ENCODE measurements around the gene HOXA6.

The HOXA6 gene

DNA sequence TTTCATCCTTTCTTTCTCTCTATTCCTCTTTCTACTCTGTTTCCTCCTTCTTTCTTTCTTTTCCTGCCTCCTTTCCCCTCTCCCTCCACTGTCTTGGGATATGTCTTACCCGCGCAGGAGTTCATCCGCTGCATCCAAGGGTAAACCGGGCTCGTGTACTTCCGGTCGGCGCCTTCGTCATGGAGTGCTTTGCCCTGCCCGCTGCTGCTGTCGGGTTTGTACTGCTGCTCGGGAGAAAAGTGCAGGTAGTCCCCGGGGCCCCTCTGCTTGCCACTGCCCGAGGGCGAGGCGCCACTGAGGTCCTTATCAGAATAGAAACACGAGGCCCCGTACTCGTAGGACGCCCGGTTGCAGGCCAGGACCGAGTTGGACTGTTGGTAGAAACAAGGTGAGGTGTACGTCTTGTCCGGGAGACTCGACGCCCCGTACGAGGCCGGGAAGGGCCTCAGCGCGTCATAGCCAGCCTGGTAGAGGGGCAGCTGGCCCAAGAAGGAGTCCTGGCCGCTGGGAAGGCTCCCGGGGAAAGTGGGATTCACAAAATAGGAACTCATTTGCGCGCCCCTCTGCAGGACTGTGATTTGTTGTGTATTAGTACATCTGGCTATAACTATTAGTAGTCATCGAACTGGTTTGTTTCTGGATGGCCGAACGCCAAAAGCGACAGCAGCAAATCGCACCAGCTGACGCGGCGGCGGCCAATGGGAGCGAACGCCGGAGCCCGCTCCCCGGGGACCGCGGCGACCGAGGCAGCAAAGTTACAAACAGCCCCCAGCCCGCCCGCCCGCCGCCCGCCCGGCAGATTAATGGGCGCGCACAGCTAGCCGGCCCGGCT is at the start of gene HOXA6:
TSS of gene HOXA6 (minus strand) at position 576 of the 832 bp plus-strand sequence. CDS start at position 551, 25 bp downstream.
- no peak for DNase-seq (ENCODE audit: low read depth)

DNA sequence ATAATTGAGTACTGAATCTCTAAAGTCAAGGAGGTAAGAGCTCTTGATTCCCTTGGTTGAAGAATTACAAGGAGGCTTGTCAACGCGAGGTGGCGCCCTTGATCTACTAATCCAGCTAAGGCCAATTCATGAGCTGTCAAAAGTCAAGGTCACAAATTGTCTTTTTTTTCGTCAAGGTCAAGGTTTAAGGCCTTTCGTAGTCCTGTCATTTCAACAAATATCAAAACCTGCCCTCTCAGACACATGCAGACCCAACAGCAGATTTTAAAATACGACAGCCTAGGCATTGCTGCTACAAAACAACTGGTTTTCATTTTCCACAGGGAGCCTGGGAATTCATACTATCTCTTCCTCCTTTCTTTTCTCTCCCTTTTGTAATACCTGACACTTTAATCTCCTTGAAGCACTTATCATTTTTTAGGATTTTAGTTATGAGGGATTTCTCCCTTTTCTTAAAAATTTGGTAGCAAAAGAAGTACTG is 48.8 kb upstream of the HOXA6 start:
- DNase-seq (ENCODE audit: low read depth) = peak; percentile 78

- no peak for DNase-seq (ENCODE audit: low read depth)
These were observed 47.3 kb upstream of the HOXA6 start for GRCh38 chr7:27194686-27195379.

DNA sequence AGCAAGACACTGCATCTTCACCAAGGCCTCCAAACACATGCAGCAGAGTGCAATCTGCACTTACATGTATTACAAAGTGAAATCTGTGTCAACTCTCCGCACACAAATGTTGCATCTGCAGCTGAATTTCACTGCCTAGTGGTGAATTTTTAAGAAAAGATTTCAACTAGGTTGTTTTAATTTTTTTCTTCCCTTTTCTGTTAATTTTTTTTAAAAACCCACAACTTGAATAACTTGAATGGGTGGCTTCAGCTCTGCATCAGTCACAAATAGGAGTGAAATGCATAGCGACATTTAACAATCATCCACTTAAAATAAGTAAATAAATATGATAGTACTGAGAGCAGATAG is 46.4 kb upstream of the HOXA6 start:
- DNase-seq (ENCODE audit: low read depth) = no peak

GRCh38 chr7:27193335-27194001 is 45.9 kb upstream of the HOXA6 start:
- no peak for DNase-seq (ENCODE audit: low read depth)

DNA sequence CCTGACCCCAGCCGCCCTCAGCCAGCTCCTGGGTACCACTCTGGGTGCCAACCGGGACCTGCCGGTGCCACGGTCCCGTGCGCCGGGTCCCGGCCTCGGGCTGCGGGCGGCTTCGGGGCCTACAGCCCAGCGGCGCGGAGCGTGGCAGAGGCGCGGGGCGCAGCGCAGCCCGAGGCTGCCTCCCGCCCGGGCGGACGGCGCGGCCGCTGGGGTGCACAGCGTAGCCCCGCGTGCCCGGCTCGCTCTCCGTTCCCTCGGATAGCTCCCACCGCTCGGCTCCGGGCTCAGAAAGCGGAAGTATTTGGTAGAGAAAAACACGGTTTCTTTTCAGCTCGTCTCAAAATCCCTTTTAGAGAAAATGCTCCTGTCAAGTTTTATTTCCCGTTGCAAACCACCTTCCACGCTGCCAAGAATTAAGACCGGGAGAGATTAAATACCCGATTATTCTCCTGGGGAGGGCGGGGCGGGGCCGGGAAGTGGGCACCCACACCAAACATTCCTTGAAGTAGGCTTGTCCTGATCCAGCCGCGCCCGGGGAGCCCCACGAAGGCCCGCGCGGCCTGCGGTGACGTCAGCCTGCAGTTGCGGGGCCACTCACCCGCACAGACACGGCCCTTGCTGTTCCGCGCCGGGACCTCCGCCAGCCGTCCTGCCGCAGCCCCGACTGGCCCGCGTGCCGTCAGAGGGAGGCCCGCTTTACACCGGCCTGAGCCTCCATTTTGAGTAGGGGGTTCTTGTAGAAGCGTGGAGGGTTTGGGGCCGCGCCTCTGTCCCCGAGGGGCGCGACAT is 45.2 kb upstream of the HOXA6 start:
- DNase-seq (ENCODE audit: low read depth) = no peak

DNA sequence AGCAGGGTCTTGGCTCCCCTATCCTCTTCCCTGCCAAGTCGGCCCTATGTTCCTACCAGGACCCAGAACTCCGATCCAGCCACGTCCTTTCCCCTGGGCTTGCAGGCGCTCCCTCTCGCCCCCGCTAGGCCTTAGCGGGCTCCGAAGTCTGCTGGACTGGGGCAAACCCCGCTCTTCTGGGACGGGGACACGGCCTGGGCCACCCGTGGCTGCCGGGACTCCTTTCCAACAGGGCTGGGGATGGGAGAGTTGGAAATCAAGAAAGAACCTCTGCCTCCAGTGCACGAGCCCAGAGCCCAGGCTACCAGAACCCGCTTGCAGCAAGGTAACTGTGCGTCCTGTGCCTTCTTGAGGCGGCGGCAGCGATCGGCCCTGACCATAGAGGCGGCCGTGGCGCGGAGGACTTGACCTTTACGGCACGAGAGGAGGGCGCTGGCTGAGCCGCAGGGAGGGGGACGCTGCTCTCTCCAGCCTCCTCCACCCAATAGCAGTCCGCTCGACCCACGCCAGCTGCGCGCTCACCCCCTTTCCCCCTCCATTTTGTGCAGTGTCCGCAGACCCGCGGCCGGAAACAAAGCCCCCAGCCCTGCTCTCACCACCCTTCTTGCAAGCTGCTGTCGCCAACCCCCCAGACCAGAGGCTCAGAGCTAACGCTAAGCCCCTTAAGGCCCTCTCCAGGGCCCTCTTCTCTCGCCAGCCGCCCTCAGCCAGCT is 44.4 kb upstream of the HOXA6 start:
- DNase-seq (ENCODE audit: low read depth) = no peak

DNA sequence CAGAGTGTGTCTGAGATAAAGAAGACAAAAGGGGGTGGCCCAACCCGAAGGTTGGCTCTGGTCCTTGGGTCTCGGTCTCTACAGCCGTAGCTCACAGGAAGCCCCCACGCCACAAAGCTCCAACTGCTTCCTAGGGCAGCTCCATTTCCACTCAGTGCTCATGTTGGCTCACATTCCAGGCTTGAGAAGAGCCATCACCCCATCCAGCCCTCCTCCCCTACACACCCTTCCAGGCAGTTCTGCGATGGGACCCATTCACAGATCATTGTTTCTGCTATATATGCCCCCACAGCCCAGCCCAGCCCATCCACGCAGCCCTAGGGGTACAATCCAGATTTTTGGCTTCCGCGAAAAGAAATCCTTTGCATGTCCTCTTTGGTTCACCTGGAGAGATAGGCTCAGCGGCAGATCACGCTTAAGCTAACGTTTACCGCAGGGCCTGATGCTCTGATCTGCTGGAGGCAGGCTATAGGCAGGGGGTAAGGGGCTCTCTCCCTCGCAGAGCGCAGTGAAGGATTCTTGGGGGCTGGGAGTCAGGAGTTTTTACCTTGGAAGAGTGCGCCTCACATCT is 43.7 kb upstream of the HOXA6 start:
- DNase-seq (ENCODE audit: low read depth) = no peak

- DNase-seq (ENCODE audit: low read depth) = no peak
These were observed 42.6 kb upstream of the HOXA6 start for GRCh38 chr7:27189997-27190748.

DNA sequence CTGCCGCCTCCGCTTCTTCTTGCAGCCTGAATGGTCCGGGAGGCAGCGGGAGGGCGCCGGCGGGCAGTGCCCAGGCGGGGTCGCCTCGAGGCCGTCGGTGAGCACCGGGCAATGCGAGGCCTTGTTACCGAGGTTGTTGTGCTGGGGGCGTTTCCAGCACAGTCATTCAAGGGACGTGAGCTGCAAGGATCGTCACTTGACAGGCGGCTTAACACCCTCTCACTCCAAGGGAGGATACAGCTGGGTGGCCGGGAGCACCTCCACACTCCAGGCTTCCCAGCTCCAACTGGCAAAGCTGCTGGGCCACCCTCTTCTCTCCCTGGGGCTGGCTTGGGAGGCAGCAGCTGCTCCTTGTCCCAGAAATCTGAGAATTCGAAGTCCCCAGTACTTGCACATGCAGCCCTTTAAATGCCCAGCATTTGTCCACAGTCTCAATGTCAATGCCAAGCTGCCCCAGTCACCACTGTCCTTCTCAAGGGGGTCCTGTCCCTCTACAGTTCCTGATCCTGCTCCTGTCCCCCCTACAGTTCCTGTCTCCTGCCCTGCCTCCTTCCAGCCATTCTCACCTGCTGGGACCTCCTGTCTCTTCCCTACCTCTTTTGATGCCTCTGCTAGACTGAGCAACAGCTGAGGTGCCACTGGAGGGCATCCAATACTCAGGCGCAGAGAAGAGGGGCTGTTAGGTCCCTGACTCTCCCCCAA is 41.9 kb upstream of the HOXA6 start:
- DNase-seq (ENCODE audit: low read depth) = no peak

DNA sequence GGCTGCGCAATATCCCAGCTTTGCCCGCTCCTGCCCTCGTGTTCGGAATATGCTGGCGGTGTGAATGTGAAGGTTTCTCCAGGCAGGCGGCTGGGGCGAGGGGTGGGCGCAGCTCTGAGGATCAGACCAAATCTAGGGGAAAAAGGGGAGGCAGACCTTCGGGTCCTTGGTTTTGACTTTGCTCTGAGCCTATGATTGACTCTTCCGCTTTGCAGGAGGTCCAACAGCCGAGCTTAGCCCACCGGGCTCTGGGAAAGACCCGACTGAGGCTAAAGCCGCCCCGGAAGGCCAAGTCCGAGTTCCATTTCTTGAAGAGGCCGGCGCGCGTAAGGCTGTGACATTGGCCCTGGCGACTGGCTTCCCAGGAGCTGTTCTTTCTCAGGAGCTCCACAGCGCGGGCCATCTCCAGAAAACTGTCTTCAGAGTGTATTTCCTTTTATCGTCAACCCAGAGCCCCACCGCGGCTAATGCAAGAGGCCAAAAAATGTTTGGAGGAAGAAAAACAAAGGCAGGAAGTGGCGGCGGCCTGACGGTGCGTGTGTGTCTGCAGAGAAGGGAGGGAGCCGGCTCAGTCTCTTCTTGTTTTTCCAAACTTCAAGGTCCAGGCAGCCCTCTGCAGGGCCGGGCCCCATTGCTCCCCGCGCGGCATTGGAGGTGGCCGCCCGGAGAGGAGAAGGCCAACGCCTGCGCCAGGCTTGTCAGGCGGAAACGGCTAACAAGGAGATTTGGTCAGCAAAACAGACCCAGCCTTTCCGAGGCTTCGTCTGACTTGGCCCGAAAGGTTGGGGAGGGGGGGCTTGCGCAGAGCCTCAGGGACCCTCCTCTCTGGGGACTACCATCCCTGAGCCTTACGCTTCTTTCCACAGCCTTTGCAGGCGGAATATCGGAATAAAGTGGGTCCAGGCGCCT is 41.1 kb upstream of the HOXA6 start:
- DNase-seq (ENCODE audit: low read depth) = no peak

DNA sequence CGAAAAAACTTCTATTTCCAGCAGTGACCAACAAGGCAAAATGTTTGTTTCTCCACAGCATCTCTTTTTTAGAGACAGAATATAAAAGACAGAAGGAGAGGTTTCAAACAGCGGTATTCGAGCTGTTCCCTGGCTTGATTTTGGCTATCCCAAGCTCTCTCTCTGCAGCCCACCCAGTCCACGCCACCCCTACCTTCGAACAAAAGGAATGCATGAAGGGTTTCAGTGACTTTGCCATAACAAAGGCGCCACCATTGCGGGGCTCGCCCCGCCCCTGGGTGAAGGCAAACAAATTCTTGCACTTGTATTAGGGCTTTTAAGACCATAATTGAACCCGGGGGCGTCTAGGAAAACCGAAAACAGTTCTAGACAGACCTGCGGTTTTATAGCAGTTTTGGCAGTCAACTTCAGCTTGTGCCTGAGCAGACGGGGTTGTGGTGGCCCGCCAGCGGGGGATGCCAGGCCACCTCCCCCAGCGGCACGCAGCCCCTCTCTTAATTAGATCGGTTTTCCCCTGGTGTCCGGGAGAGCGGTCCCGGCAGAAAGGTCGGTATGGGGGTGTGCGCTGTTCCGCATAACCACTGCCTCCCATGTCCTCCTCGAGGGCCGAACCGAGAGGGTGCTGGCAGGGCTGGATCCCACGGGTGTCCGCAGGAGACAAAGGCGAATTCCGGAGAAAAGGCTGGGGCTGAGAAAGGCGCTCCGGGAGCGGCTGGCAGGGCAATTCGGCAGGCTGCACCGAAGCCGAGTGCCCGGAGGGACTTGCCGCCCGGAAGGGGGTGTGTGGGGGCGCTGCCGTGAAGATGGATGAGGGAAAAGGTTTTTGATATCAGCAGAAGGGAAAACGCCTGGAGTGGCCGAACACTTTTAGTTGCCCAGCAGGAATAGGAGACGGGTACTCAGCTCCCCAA is 40.2 kb upstream of the HOXA6 start:
- DNase-seq (ENCODE audit: low read depth) = no peak

DNA sequence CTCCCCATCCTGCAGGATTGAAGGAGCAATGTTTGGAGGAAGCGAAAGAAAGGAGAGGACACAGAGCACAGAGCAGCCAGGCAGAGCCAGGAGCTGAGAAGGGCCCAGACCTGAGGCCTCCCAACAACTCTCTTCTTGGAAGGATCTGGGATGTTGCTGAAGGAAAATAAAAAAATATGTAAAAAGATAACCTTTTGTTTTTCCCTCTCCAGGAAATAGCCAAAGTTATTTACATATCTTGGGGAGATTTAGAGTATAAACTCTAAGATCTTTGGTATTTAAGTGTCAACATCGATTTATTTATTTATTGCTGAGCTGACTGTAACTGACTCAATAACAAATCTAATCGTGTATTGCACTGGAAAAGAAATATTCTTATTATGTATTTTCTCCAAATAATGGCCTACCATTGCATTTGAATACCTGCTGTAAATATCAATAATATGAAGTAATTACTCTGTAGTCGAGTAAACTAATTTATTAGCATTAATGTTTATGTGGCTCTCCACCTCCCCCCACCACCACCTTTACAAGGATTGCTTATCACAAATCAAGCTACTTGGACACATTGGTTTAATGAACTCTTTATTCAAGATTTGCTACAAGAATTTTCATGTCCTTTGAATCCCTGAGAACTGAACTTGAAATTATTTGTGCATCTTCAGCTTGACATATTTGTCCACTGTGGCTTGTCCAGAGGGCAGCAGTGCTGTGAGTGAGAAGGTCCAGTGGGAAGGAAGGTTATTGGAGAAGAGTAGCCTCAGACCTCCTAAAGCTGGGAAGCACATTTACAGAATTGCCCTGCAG is 39.3 kb upstream of the HOXA6 start:
- no peak for DNase-seq (ENCODE audit: low read depth)

GRCh38 chr7:27185854-27186667 is 38.5 kb upstream of the HOXA6 start:
- no peak for DNase-seq (ENCODE audit: low read depth)

- DNase-seq (ENCODE audit: low read depth) = no peak
These were observed 37.7 kb upstream of the HOXA6 start, which contains the start of gene HOXA11 for GRCh38 chr7:27185013-27185853. Gene HOXA11 (minus strand): TSS chr7:27185232. CDS start chr7:27185144, 88 bp downstream.
